Measurements from ENCODE around the gene PRUNE2.
"Not testable (repeated sequence)": the region's sequence is repeated elsewhere in the genome, so short reads cannot be mapped to it uniquely, and the experiment has no call there.

Gene PRUNE2, protein sequence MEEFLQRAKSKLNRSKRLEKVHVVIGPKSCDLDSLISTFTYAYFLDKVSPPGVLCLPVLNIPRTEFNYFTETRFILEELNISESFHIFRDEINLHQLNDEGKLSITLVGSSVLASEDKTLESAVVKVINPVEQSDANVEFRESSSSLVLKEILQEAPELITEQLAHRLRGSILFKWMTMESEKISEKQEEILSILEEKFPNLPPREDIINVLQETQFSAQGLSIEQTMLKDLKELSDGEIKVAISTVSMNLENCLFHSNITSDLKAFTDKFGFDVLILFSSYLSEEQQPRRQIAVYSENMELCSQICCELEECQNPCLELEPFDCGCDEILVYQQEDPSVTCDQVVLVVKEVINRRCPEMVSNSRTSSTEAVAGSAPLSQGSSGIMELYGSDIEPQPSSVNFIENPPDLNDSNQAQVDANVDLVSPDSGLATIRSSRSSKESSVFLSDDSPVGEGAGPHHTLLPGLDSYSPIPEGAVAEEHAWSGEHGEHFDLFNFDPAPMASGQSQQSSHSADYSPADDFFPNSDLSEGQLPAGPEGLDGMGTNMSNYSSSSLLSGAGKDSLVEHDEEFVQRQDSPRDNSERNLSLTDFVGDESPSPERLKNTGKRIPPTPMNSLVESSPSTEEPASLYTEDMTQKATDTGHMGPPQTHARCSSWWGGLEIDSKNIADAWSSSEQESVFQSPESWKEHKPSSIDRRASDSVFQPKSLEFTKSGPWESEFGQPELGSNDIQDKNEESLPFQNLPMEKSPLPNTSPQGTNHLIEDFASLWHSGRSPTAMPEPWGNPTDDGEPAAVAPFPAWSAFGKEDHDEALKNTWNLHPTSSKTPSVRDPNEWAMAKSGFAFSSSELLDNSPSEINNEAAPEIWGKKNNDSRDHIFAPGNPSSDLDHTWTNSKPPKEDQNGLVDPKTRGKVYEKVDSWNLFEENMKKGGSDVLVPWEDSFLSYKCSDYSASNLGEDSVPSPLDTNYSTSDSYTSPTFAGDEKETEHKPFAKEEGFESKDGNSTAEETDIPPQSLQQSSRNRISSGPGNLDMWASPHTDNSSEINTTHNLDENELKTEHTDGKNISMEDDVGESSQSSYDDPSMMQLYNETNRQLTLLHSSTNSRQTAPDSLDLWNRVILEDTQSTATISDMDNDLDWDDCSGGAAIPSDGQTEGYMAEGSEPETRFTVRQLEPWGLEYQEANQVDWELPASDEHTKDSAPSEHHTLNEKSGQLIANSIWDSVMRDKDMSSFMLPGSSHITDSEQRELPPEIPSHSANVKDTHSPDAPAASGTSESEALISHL (N-terminal part only)

DNA sequence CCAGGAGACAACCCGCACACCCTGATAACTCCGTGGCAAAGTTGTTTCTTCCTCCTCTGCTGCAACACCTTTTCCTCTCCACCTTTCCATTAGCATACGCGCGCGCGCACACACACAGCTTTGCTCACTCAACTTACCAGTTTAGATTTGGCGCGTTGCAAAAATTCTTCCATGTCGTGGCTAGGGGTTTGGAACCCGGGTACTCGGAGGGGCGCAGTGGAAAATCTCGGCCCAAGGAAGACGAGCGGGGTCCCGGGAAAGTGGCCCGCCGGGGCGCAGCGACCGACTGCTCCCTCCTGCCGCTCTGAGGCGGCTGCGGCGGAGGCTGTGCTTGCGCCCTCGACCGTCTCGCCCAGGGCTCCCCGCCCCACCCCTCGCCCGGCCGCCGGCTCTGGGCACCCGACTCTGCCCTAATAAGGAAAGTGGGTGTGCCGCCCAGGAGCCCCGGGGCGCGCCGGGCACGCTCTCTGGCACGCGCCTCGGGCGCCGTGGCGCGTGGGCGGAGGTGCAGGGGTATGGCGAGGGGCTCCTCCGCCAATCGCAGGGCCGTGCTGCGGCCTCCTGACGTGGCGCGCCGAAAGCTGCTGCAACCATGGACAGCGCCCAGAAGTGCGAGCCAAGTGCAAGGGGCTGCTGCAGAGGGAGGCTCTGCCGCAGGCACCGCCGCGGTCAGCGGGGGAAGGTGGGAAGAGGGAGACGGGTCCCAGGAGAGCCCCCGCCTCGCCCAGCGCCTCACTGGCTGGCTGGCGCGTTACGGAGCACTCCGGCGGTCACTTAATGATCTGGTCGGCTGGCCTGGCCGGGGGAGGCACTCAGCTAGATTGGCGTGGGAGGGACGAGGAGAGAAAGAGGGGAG, at the start of gene PRUNE2:
PRUNE2 (minus strand) TSS at position 324 of the 856 bp plus-strand sequence; CDS start at position 173, 151 bp downstream.
- peak; percentile 25 for DNase-seq (ENCODE audit: low read depth, low spot score)

DNA sequence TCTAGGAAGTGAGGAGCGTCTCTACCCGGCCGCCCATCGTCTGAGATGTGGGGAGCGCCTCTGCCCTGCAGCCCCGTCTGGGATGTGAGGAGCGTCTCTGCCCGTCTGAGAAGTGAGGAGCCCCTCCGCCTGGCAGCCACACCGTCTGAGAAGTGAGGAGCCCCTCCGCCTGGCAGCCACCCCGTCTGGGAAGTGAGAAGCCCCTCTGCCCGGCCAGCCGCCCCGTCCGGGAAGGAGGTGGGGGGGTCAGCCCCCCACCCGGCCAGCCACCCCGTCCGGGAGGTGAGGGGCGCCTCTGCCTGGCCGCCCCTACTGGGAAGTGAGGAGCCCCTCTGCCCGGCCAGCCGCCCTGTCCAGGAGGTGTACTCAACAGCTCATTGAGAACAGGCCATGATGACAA, 49.5 kb upstream of the PRUNE2 start:
- not testable (repeated sequence) for DNase-seq (ENCODE audit: low read depth, low spot score)

DNA sequence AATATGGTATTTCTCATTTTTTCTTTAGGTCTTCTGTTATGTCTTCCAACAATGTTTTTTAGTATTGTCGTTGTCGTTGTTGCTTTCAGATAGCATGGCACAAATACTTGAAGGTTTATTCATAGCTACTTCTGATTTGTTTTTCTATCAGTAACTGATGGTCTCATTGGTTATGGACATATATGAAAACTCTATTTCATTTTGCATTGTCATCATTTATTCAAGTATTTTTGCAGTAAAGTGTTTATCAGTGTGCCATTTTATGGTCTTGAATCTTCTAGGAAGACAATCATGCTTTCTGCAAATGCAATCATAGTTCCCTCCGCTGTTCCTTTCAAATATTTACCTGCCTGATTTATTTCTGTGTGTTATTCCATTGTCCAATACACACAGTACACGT, 44.0 kb upstream of the PRUNE2 start:
- no peak for DNase-seq (ENCODE audit: low read depth, low spot score)

DNA sequence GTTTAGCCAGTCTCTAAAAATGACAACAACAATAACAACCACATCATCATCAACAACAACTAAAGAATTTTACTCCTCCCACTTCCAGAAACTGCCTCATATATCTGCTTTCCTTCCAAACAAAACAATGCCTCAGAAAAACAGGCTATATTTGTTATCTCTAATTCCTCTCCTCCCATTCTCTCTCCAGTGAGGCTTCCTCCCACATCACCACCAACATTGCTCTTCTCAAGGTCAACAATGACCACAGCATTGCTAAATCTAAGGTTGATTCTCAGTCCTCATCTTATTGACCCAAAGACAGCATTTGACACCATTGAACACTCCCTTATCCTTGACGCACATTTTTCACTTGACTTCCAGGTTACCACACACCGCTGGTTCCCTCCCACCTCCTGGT, 38.1 kb upstream of the PRUNE2 start:
- DNase-seq (ENCODE audit: low read depth, low spot score), result no peak

DNA sequence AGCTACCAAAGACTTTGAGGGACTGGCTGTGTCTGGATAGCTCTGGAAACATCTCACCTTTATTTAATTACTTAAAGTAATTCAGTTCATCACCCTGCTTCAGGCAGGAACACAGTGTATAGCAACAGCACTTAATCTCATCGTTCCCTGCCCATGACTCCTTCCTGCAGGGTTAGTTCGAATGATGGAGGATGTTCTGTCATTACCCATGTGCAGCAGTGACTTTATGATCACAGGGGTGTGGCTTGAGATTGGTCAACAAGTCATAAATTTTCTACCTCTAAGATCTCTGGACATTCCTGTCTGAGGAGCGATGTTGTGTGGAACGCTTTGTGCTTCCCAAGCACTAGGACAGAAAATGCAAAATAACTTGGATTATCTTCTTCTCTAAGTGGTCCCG, 37.1 kb upstream of the PRUNE2 start:
- DNase-seq (ENCODE audit: low read depth, low spot score), result no peak

DNA sequence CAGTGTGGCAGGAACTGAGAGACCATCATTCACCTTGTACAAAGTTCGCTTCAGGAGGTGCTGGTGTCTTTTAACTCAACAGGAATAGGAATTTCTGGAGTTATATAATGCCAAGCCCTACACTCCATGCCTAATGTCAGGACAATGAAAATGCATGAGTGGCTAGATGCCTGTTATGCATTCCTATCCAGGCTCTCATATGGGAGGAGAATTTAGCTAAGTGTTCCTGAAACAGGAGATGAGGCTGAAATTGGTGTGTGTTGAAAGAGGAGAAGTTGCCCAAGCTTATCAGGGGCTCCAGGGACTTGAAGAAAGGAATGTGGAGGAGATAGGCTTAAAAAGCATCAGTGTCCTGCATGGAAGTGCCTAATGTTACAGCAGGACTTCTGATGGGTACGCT, 26.8 kb upstream of the PRUNE2 start:
- no peak for DNase-seq (ENCODE audit: low read depth, low spot score)

DNA sequence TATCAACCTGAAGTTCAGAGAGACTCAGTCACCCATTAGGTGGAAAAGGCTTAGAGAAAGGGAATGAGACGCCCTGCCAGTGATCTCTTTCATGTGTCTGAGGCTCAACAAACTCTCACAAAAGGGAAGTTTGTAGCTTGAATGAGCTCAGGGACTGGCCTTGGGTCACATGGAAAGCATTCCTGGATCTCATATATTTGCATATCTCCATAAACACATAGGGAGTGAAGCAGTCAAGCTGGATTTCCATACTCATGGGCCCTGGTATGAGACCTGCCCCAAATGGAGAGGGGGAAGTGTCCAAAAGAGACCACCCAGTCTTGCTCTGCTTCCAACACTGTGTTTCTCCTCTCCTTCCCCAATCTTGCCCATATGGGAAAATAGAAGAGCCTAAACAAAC, 26.4 kb upstream of the PRUNE2 start:
- no peak for DNase-seq (ENCODE audit: low read depth, low spot score)

DNA sequence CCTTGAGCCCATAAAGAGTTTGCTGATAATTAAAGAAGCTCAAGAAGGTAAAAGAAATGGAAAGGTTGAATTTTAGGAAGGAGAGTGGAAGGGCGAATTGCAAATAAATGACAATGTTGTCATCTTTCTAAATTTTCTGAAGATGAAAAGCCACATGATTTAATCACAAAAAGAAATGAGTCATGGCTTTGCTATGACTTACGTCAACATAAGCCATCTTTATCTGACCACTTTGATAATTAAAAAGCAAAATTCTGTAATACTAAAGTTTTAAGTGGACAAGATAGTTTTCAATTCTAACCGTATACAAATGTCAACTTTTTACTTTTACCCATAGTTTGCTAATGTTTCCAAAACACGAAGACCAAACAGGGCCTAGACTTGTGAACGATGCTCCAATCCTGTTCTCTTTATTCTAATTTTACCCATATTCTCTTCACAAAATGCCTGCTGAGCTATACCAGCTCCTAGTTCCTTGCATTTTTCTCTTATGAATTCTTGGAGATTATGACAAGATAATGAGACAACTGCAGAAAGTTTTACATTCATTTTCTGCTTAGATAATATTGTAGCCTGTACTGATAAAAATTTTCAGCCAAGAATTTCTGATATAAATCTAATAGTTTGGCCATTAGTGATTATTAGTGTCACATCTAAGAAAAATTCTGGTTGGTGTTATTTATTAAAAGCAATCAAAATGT, 21.8 kb upstream of the PRUNE2 start:
- no peak for DNase-seq (ENCODE audit: low read depth, low spot score)

DNA sequence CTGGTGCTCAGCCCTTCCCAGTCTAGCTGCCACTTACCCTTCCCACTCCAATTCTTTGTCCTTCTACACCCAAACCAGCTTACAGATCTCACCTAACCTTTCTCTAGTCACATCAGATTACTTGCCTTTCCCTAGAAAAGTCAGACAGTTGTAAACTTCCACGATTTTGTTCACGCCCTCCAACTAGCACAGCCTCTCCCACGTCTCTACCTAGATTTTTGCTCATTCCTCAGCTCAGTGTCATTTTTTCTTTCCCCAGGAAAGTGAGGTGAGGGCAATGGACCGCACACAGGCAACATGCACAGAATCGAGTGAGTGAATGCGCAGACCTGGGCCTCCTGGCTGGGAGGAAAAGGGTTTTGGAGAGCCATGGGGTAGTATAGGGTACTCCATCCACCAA, 20.9 kb upstream of the PRUNE2 start:
- no peak for DNase-seq (ENCODE audit: low read depth, low spot score)

DNA sequence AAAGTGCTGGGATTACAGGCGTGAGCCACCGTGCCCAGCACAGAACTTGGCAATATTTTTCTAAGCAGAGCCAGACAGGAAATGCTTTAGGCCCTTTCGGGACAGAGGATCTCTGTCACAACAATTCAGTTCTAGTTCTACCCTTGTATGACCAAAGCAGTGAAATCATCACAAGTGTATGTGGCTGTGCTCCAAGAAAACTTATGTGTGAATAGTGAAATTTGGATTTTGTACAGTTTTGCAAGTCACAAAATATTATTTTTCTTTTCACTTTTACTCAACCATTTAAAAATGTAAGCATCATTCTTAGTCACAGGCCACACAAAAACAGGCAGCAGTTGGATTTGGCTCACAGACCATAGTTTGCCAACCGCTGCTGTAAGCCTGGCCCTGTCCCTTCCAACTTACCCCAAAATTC, 20.4 kb upstream of the PRUNE2 start:
- no peak for DNase-seq (ENCODE audit: low read depth, low spot score)

DNA sequence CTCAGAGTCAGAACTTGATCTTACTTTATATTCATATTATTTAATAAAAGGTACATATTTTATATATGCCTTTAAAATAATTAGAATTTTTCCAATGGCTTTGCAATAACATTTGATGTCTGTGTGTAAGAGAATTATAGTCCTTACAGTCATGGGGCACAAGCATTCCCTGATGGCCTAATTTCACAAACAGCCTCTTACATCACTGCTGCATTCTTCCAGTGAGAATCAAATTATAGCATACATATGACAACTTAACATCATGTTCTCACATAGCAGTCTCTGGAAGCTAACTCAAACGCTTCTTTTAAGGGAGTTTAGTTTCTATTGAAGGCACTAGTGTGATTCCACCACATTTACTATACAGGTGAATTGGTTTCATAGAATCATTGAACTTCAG, 15.3 kb upstream of the PRUNE2 start:
- DNase-seq (ENCODE audit: low read depth, low spot score), result no peak

DNA sequence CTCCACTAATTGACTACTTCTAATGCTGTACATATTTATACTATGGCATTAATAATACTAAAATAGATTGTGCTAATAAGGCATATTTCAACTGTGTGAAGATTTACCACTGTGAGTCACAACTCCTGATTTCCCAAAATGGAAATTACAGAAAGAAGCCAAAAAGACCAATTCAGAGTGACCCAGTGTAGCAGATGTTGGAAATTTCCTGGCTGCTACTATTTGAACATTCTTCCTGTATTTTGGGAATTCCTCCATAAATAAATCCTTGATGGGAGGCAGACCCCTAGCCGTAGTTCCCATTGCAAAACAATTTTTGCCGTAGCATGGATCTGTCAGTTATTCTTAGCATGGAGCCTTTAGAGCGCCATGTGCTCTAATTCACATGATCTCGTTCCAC, 11.4 kb upstream of the PRUNE2 start:
- DNase-seq (ENCODE audit: low read depth, low spot score), result no peak

DNA sequence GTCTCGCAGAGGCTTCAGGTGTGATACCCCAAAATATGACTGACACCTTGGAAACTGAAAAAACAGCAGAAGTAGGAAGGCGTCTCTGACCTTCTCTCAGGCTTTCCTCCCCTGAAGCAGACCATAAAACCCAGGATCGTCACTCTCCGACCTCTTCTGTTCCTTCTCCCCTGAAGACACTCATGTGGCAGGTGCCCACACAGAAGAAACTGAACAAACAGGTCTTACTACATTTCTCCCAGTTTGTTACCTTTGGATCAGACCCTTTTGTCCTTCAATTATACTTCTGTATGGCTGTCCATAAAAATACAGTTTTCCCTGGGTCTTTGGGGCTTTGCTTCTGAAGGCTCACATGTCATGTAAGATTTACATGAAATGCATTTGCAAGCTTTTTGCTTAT, 10.3 kb upstream of the PRUNE2 start:
- no peak for DNase-seq (ENCODE audit: low read depth, low spot score)

DNA sequence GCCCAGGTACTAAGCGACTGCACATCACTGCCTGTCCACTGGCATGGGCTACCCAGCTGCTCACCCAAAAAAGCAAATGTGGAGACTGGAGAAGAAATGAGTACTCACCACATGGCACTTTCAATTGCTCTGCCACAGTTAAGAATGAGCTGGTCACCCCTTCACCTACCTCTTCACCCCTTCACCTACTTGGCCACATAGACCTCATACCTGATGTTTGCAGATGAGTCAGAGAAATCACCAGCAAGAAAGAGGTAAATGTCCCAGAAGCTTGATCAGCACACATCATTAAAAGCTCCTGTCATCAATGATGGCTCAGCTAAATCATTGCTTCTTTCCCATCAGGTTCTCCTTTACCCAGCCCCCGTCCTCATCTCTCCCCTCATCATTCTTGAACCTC, 7.6 kb upstream of the PRUNE2 start:
- no peak for DNase-seq (ENCODE audit: low read depth, low spot score)

DNA sequence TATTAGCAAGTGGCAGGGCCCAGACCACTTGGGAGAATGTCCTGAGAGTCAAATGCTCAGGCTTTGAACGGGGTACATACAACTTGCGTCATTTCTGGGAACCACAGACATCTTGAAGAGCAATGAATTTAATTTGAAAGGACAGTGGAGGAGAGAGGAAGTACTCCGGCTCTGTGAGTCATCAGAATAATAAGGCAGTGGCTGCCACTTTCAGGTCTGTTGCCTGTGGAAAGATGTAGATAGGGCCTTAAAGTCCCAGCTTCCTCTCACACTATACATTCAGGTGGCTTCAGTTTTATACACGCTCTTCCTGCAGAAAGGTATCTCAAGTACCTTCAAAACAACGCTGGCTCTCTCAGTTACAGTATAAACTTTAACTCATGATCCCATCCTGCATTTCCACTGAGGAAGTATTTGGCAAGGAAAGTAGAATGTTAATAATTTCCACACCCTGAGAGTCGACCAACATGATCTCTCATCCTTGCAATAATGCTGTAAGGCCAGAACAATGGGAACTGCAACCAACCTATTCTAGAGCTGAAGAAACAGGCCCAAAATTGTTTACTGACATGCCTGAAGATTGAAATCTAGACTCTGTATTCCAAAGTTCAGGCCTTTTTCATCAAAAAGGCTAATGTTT, 6.8 kb upstream of the PRUNE2 start:
- no peak for DNase-seq (ENCODE audit: low read depth, low spot score)

DNA sequence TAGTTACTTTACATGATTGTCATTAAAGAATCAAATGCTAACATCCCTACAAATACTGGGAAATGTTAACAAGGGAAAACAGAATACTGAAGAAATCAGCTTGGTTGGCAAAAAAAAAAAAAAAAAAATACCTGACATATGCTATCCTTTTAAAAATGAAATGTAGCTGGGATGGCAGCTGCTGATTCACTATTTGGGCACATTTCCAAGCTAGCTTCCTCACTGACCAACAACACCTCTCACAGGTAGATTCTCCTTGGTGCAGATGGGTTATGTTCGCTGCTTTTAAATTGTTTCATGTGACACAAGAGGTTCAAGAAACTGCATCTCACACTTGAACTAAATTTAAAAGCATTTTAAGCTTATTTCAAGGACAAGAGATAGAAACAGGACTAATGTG, 6.1 kb upstream of the PRUNE2 start:
- DNase-seq (ENCODE audit: low read depth, low spot score), result no peak

DNA sequence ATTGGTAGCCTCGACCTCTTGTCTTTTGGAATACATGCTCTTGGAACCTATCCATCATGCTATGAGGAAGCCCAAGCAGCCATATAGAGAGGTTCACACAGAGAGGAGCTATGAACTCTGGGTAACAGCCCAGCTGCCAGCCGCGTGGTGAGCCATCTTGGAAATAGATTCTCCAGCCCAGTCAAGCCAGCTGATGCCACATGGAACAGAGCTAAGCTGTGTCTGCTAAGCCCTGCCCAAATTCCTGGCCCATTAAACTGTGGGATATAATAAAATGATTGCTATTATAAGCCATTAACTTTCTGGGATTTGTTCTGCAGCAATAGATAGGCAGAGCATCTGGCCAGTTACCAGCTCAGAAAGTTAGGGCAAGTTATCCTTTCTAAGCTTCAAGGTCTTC, 4.9 kb upstream of the PRUNE2 start:
- no peak for DNase-seq (ENCODE audit: low read depth, low spot score)

DNA sequence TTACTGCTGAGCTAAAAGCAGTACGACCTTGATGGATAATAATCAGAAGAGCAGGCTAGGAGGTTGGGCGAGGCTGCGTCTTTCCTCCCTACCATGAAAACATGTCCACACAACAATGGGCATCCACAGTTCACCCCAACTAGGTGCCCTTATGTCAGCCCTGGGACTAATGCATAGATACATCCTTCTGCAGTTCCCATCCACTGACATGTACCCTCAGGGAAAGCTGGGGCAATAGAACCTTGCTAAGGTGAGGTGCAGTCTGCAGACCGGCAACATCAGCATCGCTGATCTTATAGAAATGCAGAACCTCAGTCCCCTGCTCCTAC, 697 bp upstream of the PRUNE2 start:
- DNase-seq (ENCODE audit: low read depth, low spot score), result no peak

DNA sequence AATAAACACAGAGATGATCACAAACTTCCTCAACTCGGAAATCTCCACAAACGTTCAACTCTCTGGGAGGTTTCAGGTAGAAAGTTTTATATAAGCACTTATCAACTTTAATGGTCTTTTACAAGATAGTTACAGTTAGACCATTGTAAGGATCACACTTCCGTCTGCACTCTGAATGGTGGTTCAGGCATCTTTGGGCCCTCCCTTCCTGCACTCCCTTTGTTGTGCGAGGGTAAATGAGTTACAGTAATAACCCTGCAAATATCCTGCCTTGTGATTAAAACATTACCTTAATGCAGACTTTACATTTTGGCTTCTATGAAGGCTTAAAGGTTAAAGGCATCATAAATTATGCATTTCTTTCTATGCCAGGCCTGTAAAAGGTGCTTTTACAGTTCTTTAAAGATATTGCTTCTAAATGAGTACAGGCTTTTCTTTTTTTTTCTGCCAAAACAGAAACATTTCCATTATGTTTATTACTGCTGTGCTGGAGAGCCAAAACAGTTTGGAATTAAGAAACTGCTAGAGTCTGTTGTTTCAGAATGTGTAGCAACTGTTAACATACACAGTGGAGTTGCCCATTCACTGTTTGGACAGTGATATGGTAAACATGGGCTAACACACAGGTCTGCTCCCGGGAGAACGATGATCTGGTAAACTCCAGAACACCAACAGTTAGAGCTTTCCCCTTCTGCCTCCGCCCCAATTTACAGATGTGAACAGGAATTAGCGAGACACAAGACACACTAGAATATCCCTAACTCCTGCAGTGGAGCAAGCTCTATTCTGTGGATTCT, 1.1 kb downstream of the PRUNE2 start:
- no peak for DNase-seq (ENCODE audit: low read depth, low spot score)

Data from brain pericyte (primary cell).